DND-41 (cell line): ENCODE data around the gene EIF3I.

Source experiments
- ATAC-seq: fragments of 200-7000 bp; cut with Tn5 transposase; 3 replicates; pipeline ENCODE4 v1.9.1; 2021; ENCODE audit warnings: low read depth; ENCODE audit not compliant: insufficient read depth
- DNase-seq: peaks from one replicate; pipeline ENCODE4 v3.0.0-alpha.2; 2020
- H2AFZ ChIP-seq: 2 replicates; pipeline ENCODE4 v1.6.0; 2012; ENCODE audit warnings: low read depth, low read length
- H3K27ac ChIP-seq: 2 replicates; pipeline ENCODE4 v1.5.1; 2012; ENCODE audit warnings: low read length, inconsistent platforms
- H3K27me3 ChIP-seq: fragments of 200-600 bp; sonication (generic); 2 replicates; pipeline ENCODE4 v1.6.0; 2012; ENCODE audit warnings: low read length, mild to moderate bottlenecking, inconsistent platforms; ENCODE audit not compliant: insufficient read depth, poor library complexity
- H3K36me3 ChIP-seq: 2 replicates; pipeline ENCODE4 v1.5.1; 2012; ENCODE audit warnings: low read length, inconsistent platforms; ENCODE audit not compliant: insufficient read depth
- H3K4me1 ChIP-seq: 2 replicates; pipeline ENCODE4 v1.5.1; 2012; ENCODE audit warnings: mild to moderate bottlenecking, low read length; ENCODE audit not compliant: insufficient read depth
- H3K4me2 ChIP-seq: 2 replicates; pipeline ENCODE4 v1.6.0; 2012; ENCODE audit warnings: mild to moderate bottlenecking, moderate library complexity, low read length, inconsistent platforms; ENCODE audit not compliant: insufficient read depth
- H3K4me3 ChIP-seq, 2 experiments: fragments of 200-600 bp in 1 of 2; shearing (Covaris generic) in 1 of 2; 2 replicates each; pipeline ENCODE4 v1.5.1; 2012 to 2016; ENCODE audit warnings: inconsistent platforms in 2 of 2, low read length in 2 of 2, mild to moderate bottlenecking in 2 of 2, low read depth in 1 of 2, moderate library complexity in 1 of 2
- H3K79me2 ChIP-seq: 2 replicates; pipeline ENCODE4 v1.6.0; 2012; ENCODE audit warnings: low read length, inconsistent platforms; ENCODE audit not compliant: insufficient read depth
- H3K9ac ChIP-seq: 2 replicates; pipeline ENCODE4 v1.6.0; 2012; ENCODE audit warnings: low read depth, mild to moderate bottlenecking, inconsistent platforms, low read length, moderate library complexity
- H3K9me3 ChIP-seq: 2 replicates; pipeline ENCODE4 v1.5.1; 2012; ENCODE audit warnings: low read length, moderate library complexity, mild to moderate bottlenecking, inconsistent platforms; ENCODE audit not compliant: insufficient read depth, severe bottlenecking
- H4K20me1 ChIP-seq: 2 replicates; pipeline ENCODE4 v1.6.0; 2012; ENCODE audit warnings: low read length; ENCODE audit not compliant: insufficient read depth
- CTCF ChIP-seq: IDR thresholded peaks from 2 replicates; pipeline ENCODE4 v1.5.1; 2012; ENCODE audit warnings: borderline replicate concordance, low read length, moderate library complexity, mild to moderate bottlenecking; ENCODE audit not compliant: poor library complexity, severe bottlenecking; ENCODE audit errors: extremely low read depth
- EZH2 ChIP-seq: IDR thresholded peaks from 3 replicates; pipeline ENCODE4 v1.6.1; 2012; ENCODE audit warnings: borderline replicate concordance, low read depth, mild to moderate bottlenecking, moderate library complexity, low read length, inconsistent platforms; ENCODE audit not compliant: severe bottlenecking

EIF3I gene

DNA sequence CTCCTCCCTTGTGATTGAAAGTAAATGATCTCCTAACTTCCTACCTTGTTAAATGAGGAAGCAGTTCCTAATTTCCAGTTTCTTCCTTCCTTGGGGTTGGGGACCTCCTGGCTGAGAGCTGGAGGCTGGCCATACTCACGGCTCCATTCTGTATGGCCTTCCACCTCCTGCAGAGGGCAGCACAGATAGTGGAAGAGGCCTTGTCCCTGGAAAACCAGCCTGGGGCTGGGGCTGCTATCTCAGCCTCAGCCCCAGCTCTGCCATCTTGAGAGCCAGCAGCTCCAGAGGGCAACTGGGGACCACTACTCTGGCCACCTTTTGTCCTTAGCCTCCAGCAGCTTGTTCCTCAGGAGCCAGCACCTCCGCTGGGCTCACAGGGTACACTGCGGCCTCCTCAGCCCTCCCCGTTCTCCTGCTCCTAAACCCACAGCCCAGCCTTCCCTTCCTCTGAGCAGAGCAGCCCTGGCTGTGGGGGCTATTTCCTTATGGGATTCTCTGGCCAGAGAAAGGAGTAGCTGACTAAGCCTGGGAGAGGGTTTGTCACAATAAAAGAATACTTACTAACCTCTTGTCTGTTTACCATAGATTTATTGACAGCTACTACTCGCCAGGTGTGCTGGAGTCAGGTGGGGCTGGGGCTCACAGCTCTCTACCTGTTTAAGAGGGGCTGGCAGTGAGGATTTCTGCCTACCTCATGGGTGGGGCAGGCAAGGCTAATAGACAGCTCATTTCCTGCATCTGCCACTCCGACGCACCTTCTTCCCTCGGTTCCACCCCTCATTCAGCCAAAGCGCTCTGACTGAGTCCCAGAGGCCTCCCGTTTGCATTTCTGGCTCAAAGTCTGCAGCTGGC, 6.4 kb upstream of the EIF3I start:
- Histone ChIP-seq H3K79me2 (peaks cover 4% of the 10 kb centered on the region), H3K36me3 (peaks cover 34% of the 10 kb centered on the region), H3K27ac (peak overlapping the region; percentile 56; the same call in 1 of the 2 replicates), H3K9ac (no peak overlapping the region), H3K4me1 (peaks cover 5% of the 10 kb centered on the region), H3K4me3 (no peak overlapping the region), H3K27me3 (no peaks in the 10 kb centered on the region), H4K20me1 (no peaks in the 10 kb centered on the region), H2AFZ (no peak overlapping the region), H3K9me3 (no peaks in the 10 kb centered on the region), H3K4me2 (no peak overlapping the region)
- peak; percentile 76 for DNase-seq
- no peak for TF ChIP-seq EZH2
- peak; percentile 92 for TF ChIP-seq CTCF
- ATAC-seq: peak; percentile 97

DNA sequence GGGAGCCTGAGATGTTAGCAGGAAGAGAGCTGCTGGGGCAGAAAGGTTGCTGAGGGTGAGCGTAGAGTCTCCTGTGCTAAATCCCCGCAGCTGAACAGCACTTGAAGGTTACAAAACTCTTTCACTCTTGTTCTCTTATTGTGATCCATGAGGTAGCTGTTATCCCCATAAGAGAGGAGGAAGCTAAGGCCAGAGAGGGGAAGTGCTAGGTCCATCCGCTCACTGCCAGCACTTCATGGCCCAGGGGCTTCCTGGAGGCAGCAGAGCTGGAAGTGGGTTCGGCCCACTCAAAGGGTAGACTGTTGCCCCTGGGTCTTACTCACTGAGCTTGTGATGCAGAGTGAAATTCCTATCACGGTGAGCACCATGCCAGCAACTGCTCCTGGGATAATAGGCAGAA, 5.6 kb upstream of the EIF3I start:
- H3K9ac ChIP-seq: no peak overlapping the region
- DNase-seq: no peak
- no peaks in the 10 kb centered on the region for H3K9me3 ChIP-seq
- H3K79me2 ChIP-seq: peaks cover 11% of the 10 kb centered on the region
- no peak overlapping the region for H2AFZ ChIP-seq
- H3K4me1 ChIP-seq: peaks cover 12% of the 10 kb centered on the region
- no peaks in the 10 kb centered on the region for H3K27me3 ChIP-seq
- TF ChIP-seq CTCF (no peak), EZH2 (no peak)
- no peak overlapping the region for H3K4me2 ChIP-seq
- ATAC-seq: no peak
- H4K20me1 ChIP-seq: no peaks in the 10 kb centered on the region
- H3K27ac ChIP-seq: 0 out of 2 replicates have a peak overlapping the region, but pooled peaks have one; percentile 56
- H3K36me3 ChIP-seq: peaks cover 34% of the 10 kb centered on the region
- H3K4me3 ChIP-seq: no peak overlapping the region

- Histone ChIP-seq H3K4me3 (no peak overlapping the region), H3K79me2 (peaks cover 35% of the 10 kb centered on the region), H3K9me3 (no peaks in the 10 kb centered on the region), H3K36me3 (peaks cover 40% of the 10 kb centered on the region), H2AFZ (no peak overlapping the region), H3K4me1 (peaks cover 27% of the 10 kb centered on the region), H3K27me3 (no peaks in the 10 kb centered on the region), H3K9ac (no peak overlapping the region), H3K27ac (no peak overlapping the region), H4K20me1 (peaks cover 5% of the 10 kb centered on the region; the same call in 1 of the 2 replicates), H3K4me2 (no peak overlapping the region)
- no peak for ATAC-seq
- TF ChIP-seq CTCF (no peak), EZH2 (no peak)
- DNase-seq: no peak
Observed at GRCh38 chr1:32219022-32219421, 3.2 kb upstream of the EIF3I start.
